Measurements from ENCODE around the gene MNT. TPM values are rescaled to one million over a fixed set of nuclear protein-coding genes. Genes with fewer than 3 reads are reported as not detected.

MNT gene
- total RNA-seq, 1 donor from 2014 or later = 28.5 TPM

DNA sequence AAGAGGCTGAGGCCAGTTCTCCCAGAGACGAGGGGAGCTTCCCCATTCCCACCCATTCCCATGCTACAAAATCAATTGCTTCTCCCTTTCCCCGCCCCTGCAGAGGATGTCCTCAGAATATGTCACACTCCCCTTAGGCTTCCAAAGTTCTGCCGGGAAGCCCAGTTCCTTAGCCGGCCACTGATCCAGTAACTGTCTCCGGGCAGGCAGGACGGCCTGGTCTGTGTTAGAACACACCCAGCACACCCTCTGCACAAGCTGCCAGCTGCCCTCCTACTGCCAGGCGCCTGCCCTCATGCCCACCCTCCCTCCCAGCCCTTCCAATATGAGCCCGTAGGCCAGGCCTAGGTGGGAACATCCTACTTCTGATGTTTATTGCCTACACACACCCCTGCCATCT lies 32.5 kb downstream of the MNT start:
- no peak for DNase-seq (ENCODE audit: extremely low spot score in 2 of 2)
- Histone ChIP-seq H3K36me3 (peaks cover 0 to 13% of the 10 kb centered on the region in 2 donors), H3K27me3 (no peaks in the 10 kb centered on the region), H3K4me1 (no peaks in the 10 kb centered on the region), H3K27ac (peak overlapping the region; percentile 53), H3K4me3 (no peak overlapping the region), H3K9me3 (no peaks in the 10 kb centered on the region)
- intact Hi-C loops (cut with DNase I) = no loop called here
- no peak for TF ChIP-seq POLR2A (IDR thresholded peaks at IDR 0.05)

GRCh38 chr17:2366747-2367494 lies 33.9 kb downstream of the MNT start:
- peaks cover 0 to 23% of the 10 kb centered on the region in 2 donors for H3K36me3 ChIP-seq
- no peak overlapping the region for H3K27ac ChIP-seq

GRCh38 chr17:2365132-2365531 lies 35.7 kb downstream of the MNT start:
- DNase-seq (ENCODE audit: extremely low spot score in 2 of 2) = no peak
- intact Hi-C loops (cut with DNase I) = no loop called here
- no peaks in the 10 kb centered on the region for H3K27me3 ChIP-seq
- no peak overlapping the region for H3K4me3 ChIP-seq
- H3K4me1 ChIP-seq = no peaks in the 10 kb centered on the region
- TF ChIP-seq POLR2AphosphoS5 (IDR thresholded peaks at IDR 0.05; ENCODE audit: insufficient read depth in 1 of 2, low read depth in 1 of 2) = no peak
- TF ChIP-seq POLR2A (IDR thresholded peaks at IDR 0.05) = no peak
- TF ChIP-seq, protein P1, sequence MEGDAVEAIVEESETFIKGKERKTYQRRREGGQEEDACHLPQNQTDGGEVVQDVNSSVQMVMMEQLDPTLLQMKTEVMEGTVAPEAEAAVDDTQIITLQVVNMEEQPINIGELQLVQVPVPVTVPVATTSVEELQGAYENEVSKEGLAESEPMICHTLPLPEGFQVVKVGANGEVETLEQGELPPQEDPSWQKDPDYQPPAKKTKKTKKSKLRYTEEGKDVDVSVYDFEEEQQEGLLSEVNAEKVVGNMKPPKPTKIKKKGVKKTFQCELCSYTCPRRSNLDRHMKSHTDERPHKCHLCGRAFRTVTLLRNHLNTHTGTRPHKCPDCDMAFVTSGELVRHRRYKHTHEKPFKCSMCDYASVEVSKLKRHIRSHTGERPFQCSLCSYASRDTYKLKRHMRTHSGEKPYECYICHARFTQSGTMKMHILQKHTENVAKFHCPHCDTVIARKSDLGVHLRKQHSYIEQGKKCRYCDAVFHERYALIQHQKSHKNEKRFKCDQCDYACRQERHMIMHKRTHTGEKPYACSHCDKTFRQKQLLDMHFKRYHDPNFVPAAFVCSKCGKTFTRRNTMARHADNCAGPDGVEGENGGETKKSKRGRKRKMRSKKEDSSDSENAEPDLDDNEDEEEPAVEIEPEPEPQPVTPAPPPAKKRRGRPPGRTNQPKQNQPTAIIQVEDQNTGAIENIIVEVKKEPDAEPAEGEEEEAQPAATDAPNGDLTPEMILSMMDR (IDR thresholded peaks at IDR 0.05) = no peak
- H3K9me3 ChIP-seq = no peaks in the 10 kb centered on the region
- no peak overlapping the region for H3K27ac ChIP-seq
- peaks cover 0 to 23% of the 10 kb centered on the region in 2 donors for H3K36me3 ChIP-seq

More at GRCh38 chr17:2366747-2367494, 33.9 kb downstream of the MNT start:
- TF ChIP-seq POLR2AphosphoS5 (IDR thresholded peaks at IDR 0.05; ENCODE audit: insufficient read depth in 1 of 2, low read depth in 1 of 2) = peak in 1 of 2 donors; percentile 18
- no peak for TF ChIP-seq POLR2A (IDR thresholded peaks at IDR 0.05)
- TF ChIP-seq, protein P1 (IDR thresholded peaks at IDR 0.05) = no peak
- no peaks in the 10 kb centered on the region for H3K27me3 ChIP-seq
- DNase-seq (ENCODE audit: extremely low spot score in 2 of 2) = no peak
- H3K4me3 ChIP-seq = no peak overlapping the region
- intact Hi-C loops (cut with DNase I) = no loop called here
- no peaks in the 10 kb centered on the region for H3K9me3 ChIP-seq
- H3K4me1 ChIP-seq = no peaks in the 10 kb centered on the region

DNA sequence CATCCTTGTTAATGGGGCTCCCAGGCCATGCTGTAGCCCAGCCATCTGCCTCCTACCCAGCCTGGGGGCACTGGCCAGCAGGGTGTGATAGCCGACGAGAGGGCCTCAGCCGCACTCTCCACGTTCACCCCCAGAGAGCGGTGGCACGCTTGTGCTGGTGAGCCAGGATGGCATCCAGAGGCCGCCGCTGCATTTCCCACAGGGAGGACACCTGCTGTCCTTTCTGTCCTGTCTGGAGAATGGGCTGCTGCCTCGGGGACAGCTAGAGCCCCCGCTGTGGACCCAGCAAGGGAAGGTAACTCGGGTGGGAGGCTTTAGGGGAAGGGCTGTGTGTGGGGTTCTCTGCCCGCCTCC lies 36.1 kb downstream of the MNT start:
- intact Hi-C loops (cut with DNase I) = no loop called here
- no peak for DNase-seq (ENCODE audit: extremely low spot score in 2 of 2)

DNA sequence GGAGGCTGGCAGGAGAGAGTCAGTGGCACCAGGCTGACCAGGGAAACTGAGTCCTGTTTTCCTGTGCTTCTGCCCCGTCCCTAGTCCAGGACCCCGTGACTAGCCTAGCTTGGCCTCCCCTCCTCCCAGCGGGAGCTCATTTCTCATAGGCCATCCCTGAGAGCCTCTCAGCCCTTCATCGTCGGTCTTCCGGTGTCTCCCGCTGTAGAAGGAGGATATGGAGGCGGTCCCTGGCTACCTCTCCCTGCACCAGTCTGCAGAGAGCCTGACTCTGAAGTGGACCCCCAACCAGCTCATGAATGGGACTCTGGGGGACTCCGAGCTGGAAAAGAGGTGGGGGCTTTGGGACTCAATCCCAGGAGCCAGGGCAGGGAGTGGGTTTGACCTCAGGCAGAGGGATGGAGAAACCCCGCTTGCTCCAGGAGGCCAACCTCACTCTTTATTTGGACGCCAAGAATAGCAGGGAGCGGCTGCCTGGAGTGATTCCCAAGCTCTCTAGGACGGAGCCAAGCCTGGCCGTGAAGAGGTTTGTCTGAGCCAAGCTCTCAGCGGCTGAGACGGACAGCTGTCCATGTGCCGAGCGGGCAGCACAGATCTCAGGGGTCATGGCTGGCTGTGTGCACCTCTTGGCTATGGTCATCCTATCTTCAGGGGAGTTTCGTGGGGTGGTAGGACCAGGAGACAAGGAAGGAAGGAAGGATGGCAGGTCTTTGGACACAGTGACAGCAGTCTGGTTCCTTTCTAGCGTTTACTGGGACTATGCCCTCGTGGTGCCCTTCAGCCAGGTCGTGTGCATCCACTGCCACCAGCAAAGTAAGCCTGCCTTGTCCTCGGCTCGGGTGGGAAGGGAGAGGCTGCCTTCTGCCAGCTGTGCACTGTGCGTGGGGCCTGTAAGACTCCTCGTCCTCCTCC lies 36.8 kb downstream of the MNT start:
- H3K27ac ChIP-seq = no peak overlapping the region
- TF ChIP-seq, protein P1 (IDR thresholded peaks at IDR 0.05) = no peak
- no peak for TF ChIP-seq POLR2AphosphoS5 (IDR thresholded peaks at IDR 0.05; ENCODE audit: insufficient read depth in 1 of 2, low read depth in 1 of 2)
- no peak for TF ChIP-seq POLR2A (IDR thresholded peaks at IDR 0.05)

More for the DNA sequence above, 36.1 kb downstream of the MNT start:
- H3K4me3 ChIP-seq = no peak overlapping the region
- H3K4me1 ChIP-seq = no peaks in the 10 kb centered on the region
- TF ChIP-seq POLR2A (IDR thresholded peaks at IDR 0.05) = no peak
- H3K27me3 ChIP-seq = no peaks in the 10 kb centered on the region
- no peaks in the 10 kb centered on the region for H3K9me3 ChIP-seq
- no peak overlapping the region for H3K27ac ChIP-seq
- H3K36me3 ChIP-seq = peaks cover 0 to 23% of the 10 kb centered on the region in 2 donors

More for the DNA sequence above, 36.8 kb downstream of the MNT start:
- Histone ChIP-seq H3K27me3 (no peaks in the 10 kb centered on the region), H3K9me3 (no peaks in the 10 kb centered on the region), H3K36me3 (peaks cover 0 to 23% of the 10 kb centered on the region in 2 donors), H3K4me3 (no peak overlapping the region), H3K4me1 (peaks cover 2% of the 10 kb centered on the region)
- DNase-seq (ENCODE audit: extremely low spot score in 2 of 2) = no peak
- intact Hi-C loops (cut with DNase I) = no loop called here

All from vagina (tissue), 2 donors.